Calu3 (cell line): ENCODE results near the gene KLK4. TPM values are rescaled to one million over a fixed set of nuclear protein-coding genes. Genes with fewer than 3 reads are reported as not detected.
A peak's percentile ranks its signal among the peaks of the same experiment; 100 is the strongest.

ENCODE experiments used
- BruUV-seq: library from RNA; stranded (reverse); fragments of 400-500 nt; replicated peaks from 2 replicates; lab custom pipeline; 2021; lab: Mats Ljungman, UMichigan
- CTCF ChIA-PET: fragments of 300-600 bp; sonication (Branson Sonifier 250); formaldehyde crosslinking; loops from one replicate; lab custom pipeline; 2022; ENCODE audit warnings: antibody characterized with exemption; lab: Charles Lee
- DNase-seq: peaks from one replicate; pipeline ENCODE4 v3.0.0; 2022
- H3K27ac Mint-ChIP-seq: one replicate; pipeline ENCODE4 v1.8.0; 2022; ENCODE audit warnings: mixed read lengths; ENCODE audit not compliant: unreplicated experiment
- H3K27me3 Mint-ChIP-seq: one replicate; pipeline ENCODE4 v1.8.0; 2022; ENCODE audit warnings: mixed read lengths; ENCODE audit not compliant: unreplicated experiment
- H3K36me3 Mint-ChIP-seq: one replicate; pipeline ENCODE4 v1.8.0; 2022; ENCODE audit warnings: mild to moderate bottlenecking, moderate library complexity, mixed read lengths; ENCODE audit not compliant: insufficient read depth, unreplicated experiment
- H3K4me1 Mint-ChIP-seq: one replicate; pipeline ENCODE4 v1.8.0; 2022; ENCODE audit warnings: mild to moderate bottlenecking, low read depth, mixed read lengths; ENCODE audit not compliant: unreplicated experiment
- H3K4me3 Mint-ChIP-seq: one replicate; pipeline ENCODE4 v1.8.0; 2022; ENCODE audit warnings: mild to moderate bottlenecking, low read depth, moderate library complexity, mixed read lengths; ENCODE audit not compliant: unreplicated experiment
- H3K9me3 Mint-ChIP-seq: one replicate; pipeline ENCODE4 v1.8.0; 2022; ENCODE audit warnings: low read depth, mixed read lengths; ENCODE audit not compliant: unreplicated experiment
- CTCF ChIP-seq: fragments of 200-600 bp; IDR thresholded peaks from one replicate; pipeline ENCODE4 v1.8.0; 2022; ENCODE audit warnings: antibody characterized with exemption; ENCODE audit not compliant: unreplicated experiment
- intact Hi-C: fragments of 100-400 bp; cut with micrococcal nuclease; formaldehyde crosslinking; loops from one replicate; pipeline ENCODE4 v1.10.0; 2022; ENCODE audit not compliant: unreplicated experiment
- total RNA-seq: library from RNA; stranded (reverse); gene quantifications from 2 replicates; pipeline ENCODE4 v1.2.3, GENCODE V29; 2022

Gene KLK4
- total RNA-seq, 1 experiment from 2014 or later, result not detected

- DNase-seq, result no peak
- intact Hi-C loops, result no loop called here
- no peak for TF ChIP-seq CTCF
- CTCF ChIA-PET, result interaction anchor here (0.7 kb wide), 1 partner anchor 80 kb away, joined by 3 read pairs; the partner anchor contains the start of gene KLK10
- Mint-ChIP-seq H3K36me3 (no peaks in the 10 kb centered on the region), H3K9me3 (no peaks in the 10 kb centered on the region), H3K4me3 (no peak overlapping the region), H3K27me3 (peaks cover 10% of the 10 kb centered on the region), H3K27ac (no peak overlapping the region), H3K4me1 (no peaks in the 10 kb centered on the region)
- no TSS peak for BruUV-seq
These were observed 28.4 kb upstream of the KLK4 start for GRCh38 chr19:50939596-50939995.

- no peak overlapping the region for H3K4me3 Mint-ChIP-seq
- BruUV-seq, result no TSS peak
- peak overlapping the region; percentile 59 for H3K27ac Mint-ChIP-seq
- H3K27me3 Mint-ChIP-seq, result no peaks in the 10 kb centered on the region
- peaks cover 14% of the 10 kb centered on the region for H3K36me3 Mint-ChIP-seq
- H3K9me3 Mint-ChIP-seq, result no peaks in the 10 kb centered on the region
- intact Hi-C loops, result loop anchor here (2.0 kb wide), 1 partner anchor 35 kb away; the partner anchor contains the start of gene KLK6
- no peak for DNase-seq
- TF ChIP-seq CTCF, result no peak
- CTCF ChIA-PET, result interaction anchor here (0.5 to 1.2 kb wide), 4 partner anchors 35 to 88 kb away, joined by 3 to 7 read pairs (median 6); partner anchors contain the start of gene KLK6
- H3K4me1 Mint-ChIP-seq, result peaks cover 43% of the 10 kb centered on the region
These were observed 22.4 kb upstream of the KLK4 start for GRCh38 chr19:50933640-50934039.

DNA sequence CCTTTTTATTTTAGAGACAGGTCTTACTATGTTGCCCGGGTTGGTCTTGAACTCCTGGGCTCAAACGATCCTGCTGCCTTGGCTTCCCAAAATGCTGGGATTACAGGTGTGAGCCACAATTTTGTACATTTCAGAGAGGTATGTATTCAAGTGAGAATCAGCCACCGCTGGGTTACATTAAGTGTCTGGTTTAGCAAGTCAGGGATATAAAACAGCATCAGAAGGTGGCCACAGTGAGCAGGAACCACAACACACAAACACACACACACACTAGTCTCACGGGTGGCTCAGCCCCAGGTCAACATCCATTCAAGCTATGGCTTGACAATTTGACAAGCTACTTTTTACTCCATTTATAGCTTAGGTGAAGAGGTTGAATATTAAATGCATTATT is 21.5 kb upstream of the KLK4 start:
- no peak for DNase-seq
- Mint-ChIP-seq H3K27ac (peak overlapping the region; percentile 59), H3K4me1 (peaks cover 43% of the 10 kb centered on the region), H3K36me3 (peaks cover 14% of the 10 kb centered on the region), H3K4me3 (no peak overlapping the region), H3K9me3 (no peaks in the 10 kb centered on the region), H3K27me3 (no peaks in the 10 kb centered on the region)
- no TSS peak for BruUV-seq
- CTCF ChIA-PET, result interaction anchor here (1.2 kb wide), 1 partner anchor 37 kb away, joined by 6 read pairs; the partner anchor contains the start of gene KLK6
- no peak for TF ChIP-seq CTCF
- intact Hi-C loops, result loop anchor here (2.0 kb wide), 1 partner anchor 36 kb away; the partner anchor contains the start of gene KLK6

DNA sequence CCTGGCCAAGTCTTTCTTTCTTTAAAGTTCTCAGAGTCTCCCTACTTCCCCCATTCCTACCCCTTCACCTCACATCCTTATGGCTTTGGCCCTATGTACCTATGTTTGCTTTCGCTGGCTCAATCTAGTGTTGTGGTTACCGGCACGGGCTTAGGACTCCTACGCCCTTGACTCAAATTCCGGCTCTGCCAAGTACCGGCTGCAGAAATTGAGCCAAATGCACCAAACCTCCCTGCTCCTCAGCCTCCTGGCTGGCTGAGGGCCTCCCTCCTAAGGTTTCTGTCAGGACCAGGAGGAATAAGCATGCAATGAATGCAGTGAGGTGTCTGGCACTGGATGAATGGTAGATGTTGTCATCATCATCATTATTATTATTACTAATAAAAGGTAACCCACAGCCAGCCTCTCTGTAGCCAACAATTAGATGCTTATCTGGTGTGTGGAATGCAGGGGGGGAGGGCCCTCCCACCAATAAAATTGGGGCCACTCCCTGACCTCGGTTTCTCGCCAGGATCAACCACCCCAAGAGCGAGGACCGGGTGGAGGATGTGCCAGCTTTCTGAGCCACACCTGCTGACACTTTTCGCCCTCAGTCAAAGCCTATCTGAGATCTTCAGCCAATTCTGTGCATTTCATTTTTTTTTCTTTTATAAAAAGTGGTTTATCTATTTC is 21.0 kb upstream of the KLK4 start:
- TF ChIP-seq CTCF, result no peak
- Mint-ChIP-seq H3K9me3 (no peaks in the 10 kb centered on the region), H3K36me3 (peaks cover 14% of the 10 kb centered on the region), H3K4me3 (peak overlapping the region; percentile 5), H3K27me3 (no peaks in the 10 kb centered on the region), H3K4me1 (peaks cover 43% of the 10 kb centered on the region), H3K27ac (peak overlapping the region; percentile 59)
- peak; percentile 84 for DNase-seq
- CTCF ChIA-PET, result interaction anchor here (0.7 to 1.2 kb wide), 2 partner anchors 37 to 69 kb away, joined by 3 to 6 read pairs; partner anchors contain the start of gene KLK6
- BruUV-seq, result no TSS peak
- intact Hi-C loops, result loop anchor here (2.0 kb wide), 1 partner anchor 37 kb away; the partner anchor contains the start of gene KLK6
